HEK293 (cell line): ENCODE results near the gene RAB44.

Experiments
- ZNF239 ChIP-seq: fragments of 450-650 bp; formaldehyde crosslinking; IDR thresholded peaks from 2 replicates; pipeline ENCODE4 v1.5.1; 2016; ENCODE audit warnings: missing biosample characterization, missing genetic modification characterization
- ZNF391 ChIP-seq: fragments of 450-650 bp; formaldehyde crosslinking; IDR thresholded peaks from 2 replicates; pipeline ENCODE4 v1.5.1; 2016; ENCODE audit warnings: low read depth, missing biosample characterization, missing genetic modification characterization, borderline replicate concordance

- TF ChIP-seq ZNF391 (tag by site-specific recombination) (no peak), ZNF239 (tag by site-specific recombination) (no peak)
Measured at GRCh38 chr6:36651659-36652379, 45.8 kb upstream of the RAB44 start.
